SK-N-SH (cell line): ENCODE data around the gene TIMP2.

Experiments
- CHD2 ChIP-seq: fragments of 150-350 bp; IDR thresholded peaks from 2 replicates; pipeline ENCODE4 v1.6.1; 2018; ENCODE audit warnings: low read length; ENCODE audit not compliant: partially characterized antibody
- ELF1 ChIP-seq: IDR thresholded peaks from 2 replicates; pipeline ENCODE4 v1.4.0; 2012
- FOXJ3 ChIP-seq: sonication (generic); formaldehyde crosslinking; IDR thresholded peaks from 2 replicates; pipeline ENCODE4 v1.5.1; 2020; ENCODE audit warnings: mild to moderate bottlenecking, missing genetic modification reagents
- JUND ChIP-seq: IDR thresholded peaks from 2 replicates; pipeline ENCODE4 v1.4.0; 2012
- MXI1 ChIP-seq: IDR thresholded peaks from 2 replicates; pipeline ENCODE4 v1.6.1; 2012; ENCODE audit warnings: mild to moderate bottlenecking, low read depth, low read length, improper control_type of control experiment
- POLR2AphosphoS5 ChIP-seq: IDR thresholded peaks from 2 replicates; pipeline ENCODE4 v1.6.1; 2012; ENCODE audit warnings: low read depth, low read length
- SIN3A ChIP-seq: IDR thresholded peaks from 2 replicates; pipeline ENCODE4 v1.6.1; 2012; ENCODE audit warnings: low read depth, mild to moderate bottlenecking, low read length, moderate library complexity, borderline replicate concordance
- SMC3 ChIP-seq: IDR thresholded peaks from 2 replicates; pipeline ENCODE4 v1.6.1; 2012; ENCODE audit warnings: low read depth, low read length, improper control_type of control experiment
- TF ChIP-seq, protein P1 (sequence below): fragments of 200-600 bp; sonication (generic); IDR thresholded peaks from 2 replicates; pipeline ENCODE4 v1.6.1; 2017; ENCODE audit warnings: antibody characterized with exemption, mild to moderate bottlenecking, moderate library complexity

DNA sequence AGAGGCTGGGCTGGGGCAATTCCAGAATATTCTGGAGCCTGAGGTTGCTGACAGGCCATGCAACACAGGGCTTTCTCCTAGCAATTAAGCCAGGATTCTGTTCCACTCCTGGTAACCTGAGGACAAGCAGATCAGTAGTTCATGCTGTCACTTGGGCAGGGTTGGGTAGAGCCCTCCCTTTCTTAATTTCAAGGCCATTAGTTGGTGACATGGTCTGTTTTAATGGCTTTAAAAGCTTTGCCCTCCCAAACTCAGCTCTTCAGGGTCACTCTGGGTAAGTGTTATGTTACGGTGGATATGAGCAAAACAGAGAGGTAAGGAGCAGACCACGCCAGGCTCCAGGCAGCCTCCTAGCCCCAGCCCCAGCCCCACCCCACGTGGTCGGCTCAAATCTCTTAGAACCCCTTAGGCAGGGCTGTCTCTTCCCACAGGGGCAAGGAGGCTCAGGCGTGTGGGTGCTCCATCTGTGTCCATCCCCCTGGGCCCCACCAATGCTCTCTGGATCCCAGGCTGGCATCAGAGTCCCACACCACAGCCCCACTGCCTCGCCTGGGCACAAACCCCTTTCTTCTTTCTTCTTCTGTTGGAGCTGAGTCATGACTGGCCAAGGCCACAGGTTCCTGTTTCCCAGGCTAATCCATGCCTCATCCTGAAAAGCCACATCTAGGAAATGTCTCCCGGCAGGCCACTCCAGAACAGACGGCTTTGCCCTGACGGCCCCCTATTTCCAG is 49.7 kb downstream of the TIMP2 start:
- TF ChIP-seq SMC3 (no peak), ELF1 (no peak), MXI1 (no peak), CHD2 (no peak), POLR2AphosphoS5 (no peak), FOXJ3 (CRISPR knock-in tag) (no peak), JUND (peak; percentile 43), SIN3A (no peak)
- TF ChIP-seq, protein P1, sequence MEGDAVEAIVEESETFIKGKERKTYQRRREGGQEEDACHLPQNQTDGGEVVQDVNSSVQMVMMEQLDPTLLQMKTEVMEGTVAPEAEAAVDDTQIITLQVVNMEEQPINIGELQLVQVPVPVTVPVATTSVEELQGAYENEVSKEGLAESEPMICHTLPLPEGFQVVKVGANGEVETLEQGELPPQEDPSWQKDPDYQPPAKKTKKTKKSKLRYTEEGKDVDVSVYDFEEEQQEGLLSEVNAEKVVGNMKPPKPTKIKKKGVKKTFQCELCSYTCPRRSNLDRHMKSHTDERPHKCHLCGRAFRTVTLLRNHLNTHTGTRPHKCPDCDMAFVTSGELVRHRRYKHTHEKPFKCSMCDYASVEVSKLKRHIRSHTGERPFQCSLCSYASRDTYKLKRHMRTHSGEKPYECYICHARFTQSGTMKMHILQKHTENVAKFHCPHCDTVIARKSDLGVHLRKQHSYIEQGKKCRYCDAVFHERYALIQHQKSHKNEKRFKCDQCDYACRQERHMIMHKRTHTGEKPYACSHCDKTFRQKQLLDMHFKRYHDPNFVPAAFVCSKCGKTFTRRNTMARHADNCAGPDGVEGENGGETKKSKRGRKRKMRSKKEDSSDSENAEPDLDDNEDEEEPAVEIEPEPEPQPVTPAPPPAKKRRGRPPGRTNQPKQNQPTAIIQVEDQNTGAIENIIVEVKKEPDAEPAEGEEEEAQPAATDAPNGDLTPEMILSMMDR = no peak
